ENCODE results near the gene VPS18.

Gene VPS18

GRCh38 chr15:40869686-40870085 is 24.6 kb upstream of the VPS18 start:
- DNase-seq, result no peak

GRCh38 chr15:40870716-40871115 is 23.5 kb upstream of the VPS18 start:
- DNase-seq, result no peak

DNA sequence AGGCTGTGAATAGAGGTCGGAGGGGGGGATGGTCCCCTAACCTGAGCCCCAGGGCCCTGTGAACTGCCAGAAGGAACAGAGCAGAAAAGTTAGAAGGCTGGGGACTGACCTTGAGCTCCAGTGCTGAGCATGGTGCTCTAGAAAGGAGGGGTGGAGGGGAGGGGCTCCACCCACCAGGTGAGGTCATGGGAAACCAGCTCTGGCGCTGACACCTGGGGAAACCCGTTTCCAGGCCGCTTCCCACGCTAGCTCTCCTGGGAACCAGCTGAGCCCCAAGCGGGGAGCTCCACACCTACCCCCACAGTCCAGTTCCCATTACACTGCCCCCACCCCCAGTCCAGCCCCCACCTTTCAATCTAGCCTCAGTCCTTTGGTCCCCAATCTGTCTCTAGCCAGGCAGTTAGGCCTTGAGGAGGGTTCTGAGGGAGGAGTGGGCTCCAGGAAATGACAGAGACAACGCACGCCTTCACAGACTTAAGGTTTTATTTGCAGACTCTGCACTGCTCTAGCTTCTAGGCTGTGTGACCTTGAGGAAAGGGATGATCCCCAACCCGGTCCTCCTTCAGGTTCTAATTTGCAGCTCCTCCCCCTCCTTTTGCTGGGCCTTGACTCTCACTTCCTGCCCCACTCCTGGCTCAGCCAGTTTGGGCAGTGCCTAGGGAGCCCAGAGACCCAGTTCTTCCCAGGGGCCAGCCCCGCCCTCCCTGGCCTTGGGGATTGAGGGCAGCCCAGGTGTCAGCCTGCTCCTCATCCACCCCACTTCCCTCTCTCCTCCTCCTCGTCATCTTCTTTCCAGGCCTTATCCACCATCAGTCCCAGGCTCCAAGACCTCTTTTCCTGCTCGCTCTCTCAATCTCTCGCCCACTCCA is 22.3 kb upstream of the VPS18 start:
- no peak for DNase-seq

GRCh38 chr15:40872791-40873693 is 21.2 kb upstream of the VPS18 start:
- no peak for DNase-seq

GRCh38 chr15:40873694-40874561 is 20.3 kb upstream of the VPS18 start, which contains the start of gene RHOV:
Gene RHOV, minus strand, starts transcription at chr15:40874234. Its CDS starts 95 bp downstream, at chr15:40874139.
- peak; percentile 31 for DNase-seq

DNA sequence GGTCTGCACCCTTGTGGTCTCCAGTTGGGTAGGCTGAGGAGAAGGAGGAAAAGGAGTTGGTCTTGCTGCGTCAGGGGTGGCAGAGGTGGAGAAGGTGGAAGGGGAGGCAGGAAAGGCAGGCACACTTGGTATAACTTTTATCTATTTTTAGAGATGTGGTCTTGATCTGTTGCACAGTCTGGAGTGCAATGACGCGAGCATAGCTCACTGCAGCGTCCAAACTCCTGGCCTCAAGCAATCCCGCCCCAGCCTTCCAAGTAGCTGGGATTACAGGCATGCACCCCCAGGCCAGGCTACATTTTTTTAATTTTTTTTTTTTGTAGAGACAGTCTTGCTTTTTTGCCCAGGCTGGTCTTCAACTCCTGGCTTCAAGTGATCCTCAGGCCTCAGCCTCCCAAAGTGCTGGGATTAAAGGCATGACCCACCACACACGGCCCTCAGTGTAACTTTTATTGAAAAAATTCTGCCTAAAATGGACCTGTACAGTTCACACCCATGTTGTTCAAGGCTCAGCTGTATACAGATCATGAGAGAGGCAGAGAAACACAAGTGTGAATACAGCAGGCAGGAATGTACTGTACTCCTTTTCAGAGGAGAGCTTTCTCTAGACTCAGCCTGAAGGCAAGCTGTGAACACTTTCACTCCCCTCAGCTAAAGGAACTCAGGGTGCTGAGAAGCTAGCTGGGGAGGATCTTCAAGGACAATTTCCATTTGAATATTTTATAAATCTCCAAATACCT is 18.1 kb upstream of the VPS18 start:
- peak; percentile 47 for DNase-seq

- no peak for DNase-seq
These were observed 16.6 kb upstream of the VPS18 start for GRCh38 chr15:40877694-40878093.

GRCh38 chr15:40878785-40879184 is 15.5 kb upstream of the VPS18 start:
- DNase-seq, result peak; percentile 65

DNA sequence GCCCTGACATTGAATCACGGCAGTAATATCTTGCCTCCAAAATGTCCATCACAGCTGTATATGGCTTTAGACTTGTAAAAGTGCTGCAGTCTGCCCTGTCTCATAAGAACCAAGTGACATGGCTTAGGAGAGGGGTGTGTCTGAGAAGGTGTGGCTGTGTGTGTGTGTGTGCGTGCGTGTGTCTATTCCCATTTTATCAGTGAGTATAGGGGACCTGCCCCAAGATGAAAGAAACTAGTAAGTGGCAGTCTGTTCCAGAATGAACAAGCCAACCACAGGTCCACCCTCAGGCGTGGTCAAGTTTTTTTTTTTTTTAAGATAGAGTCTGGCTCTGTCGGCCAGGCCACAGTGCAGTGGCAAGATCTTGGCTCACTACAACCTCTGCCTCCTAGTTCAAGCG is 14.6 kb upstream of the VPS18 start:
- no peak for DNase-seq

GRCh38 chr15:40881351-40881750 is 12.9 kb upstream of the VPS18 start:
- DNase-seq, result no peak

DNA sequence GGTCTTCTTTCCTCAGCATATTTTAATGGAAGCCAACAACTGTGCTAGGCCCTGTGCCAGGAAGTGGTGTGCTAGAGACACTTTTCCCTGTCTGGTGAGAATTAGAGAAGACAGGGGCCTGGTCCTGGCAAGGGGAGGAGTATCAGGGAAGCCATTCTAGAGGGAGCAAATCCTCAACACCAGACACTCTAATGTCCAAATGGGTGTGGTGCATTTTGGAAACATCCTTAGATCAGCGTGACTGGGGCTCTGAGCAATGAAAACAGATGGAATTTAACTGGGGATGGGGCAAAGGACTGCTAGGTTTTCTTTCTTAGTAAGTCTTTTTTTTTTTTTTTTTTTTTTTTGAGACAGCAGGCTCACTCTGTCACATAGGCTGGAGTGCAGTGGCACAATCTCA is 7.7 kb upstream of the VPS18 start:
- DNase-seq, result no peak

- no peak for DNase-seq
These were observed 5.1 kb upstream of the VPS18 start for GRCh38 chr15:40889112-40889511.

DNA sequence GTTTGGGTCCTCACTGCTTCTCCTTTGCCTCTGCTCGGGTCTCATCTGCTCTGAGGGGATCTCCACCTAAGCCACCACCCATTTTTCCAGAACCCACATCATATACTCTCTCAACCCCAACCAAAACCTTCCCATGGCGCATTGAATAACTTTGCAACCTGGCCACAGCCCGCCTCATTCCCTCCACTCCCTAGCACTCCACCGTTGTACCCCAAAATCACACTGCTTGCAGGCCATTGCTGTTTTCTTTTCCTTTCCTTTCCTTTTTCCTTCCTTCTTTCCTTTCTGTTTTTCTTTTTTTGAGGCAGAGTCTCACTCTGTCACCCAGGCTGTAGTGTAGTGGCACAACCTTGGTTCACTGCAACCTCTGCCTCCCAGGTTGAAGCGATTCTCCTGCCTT is 3.1 kb upstream of the VPS18 start:
- DNase-seq, result no peak

- DNase-seq, result no peak
These were observed 2.3 kb upstream of the VPS18 start for GRCh38 chr15:40891810-40892446.

GRCh38 chr15:40892447-40893012 is 1.7 kb upstream of the VPS18 start:
- no peak for DNase-seq

DNA sequence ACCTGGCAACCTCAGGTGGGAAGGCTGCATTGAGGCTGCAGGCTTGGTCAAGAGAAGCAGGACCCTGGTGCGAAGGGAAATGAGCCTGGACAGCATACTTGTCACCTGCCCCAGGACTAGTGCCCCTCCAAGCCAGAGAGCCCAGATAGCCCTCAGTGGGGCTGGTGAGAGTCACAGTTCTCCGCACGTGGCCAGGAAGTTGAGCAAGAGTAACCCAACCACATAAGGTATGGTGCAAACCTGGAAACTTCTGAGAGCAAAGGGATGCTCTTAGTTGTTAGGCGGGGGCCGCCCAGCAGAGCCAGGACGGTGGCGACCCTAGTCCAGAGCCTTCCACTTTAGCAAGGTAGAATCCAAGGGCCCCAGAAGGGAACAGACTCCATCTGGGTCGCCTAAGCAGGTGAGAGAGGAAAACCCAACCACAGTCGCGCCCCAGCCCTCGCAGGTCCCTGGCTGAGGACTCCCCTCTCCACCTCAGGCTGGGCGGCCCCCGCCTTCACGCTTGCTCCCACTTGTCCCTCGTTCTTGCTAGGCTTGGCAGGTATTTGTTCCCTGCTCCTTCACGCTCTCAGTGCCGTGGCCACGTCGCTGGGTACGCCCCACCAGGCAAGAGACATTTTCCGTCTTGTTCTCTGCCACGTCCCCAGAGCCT is 1.1 kb upstream of the VPS18 start:
- no peak for DNase-seq

GRCh38 chr15:40894681-40895448 is 615 bp downstream of the VPS18 start:
- DNase-seq, result peak; percentile 55

- no peak for DNase-seq
These were observed 5.4 kb downstream of the VPS18 start for GRCh38 chr15:40899536-40900207.

Data from NCI-H226 (cell line).